Cardiac muscle cell (in vitro differentiated cells and primary cell): Measurements from ENCODE around the gene RREB1. TPM values are rescaled to one million over a fixed set of nuclear protein-coding genes. Genes with fewer than 3 reads are reported as not detected.

Experiments
- DNase-seq, 2 donors: peaks; one replicate each; pipeline versions ENCODE4 v3.0.0 to v3.0.0-alpha.2; 2010 to 2017; ENCODE audit warnings: low read depth in 1 of 2, low spot score in 1 of 2
- H3K27ac ChIP-seq: fragments of 200-600 bp; sonication (generic); 2 replicates; pipeline ENCODE4 v1.5.1; 2016
- H3K27me3 ChIP-seq: fragments of 200-600 bp; sonication (generic); 2 replicates; pipeline ENCODE4 v1.6.0; 2016; ENCODE audit warnings: control low read depth
- H3K36me3 ChIP-seq: fragments of 200-600 bp; sonication (generic); 2 replicates; pipeline ENCODE4 v1.5.1; 2016; ENCODE audit warnings: control low read depth
- H3K4me1 ChIP-seq: fragments of 200-600 bp; sonication (generic); 2 replicates; pipeline ENCODE4 v1.8.1; 2017; ENCODE audit warnings: low read depth, mild to moderate bottlenecking, mixed run types
- H3K4me3 ChIP-seq: fragments of 200-600 bp; sonication (generic); 2 replicates; pipeline ENCODE4 v1.5.1; 2016; ENCODE audit warnings: mild to moderate bottlenecking
- H3K9me3 ChIP-seq: fragments of 200-600 bp; sonication (generic); 2 replicates; pipeline ENCODE4 v1.5.1; 2017; ENCODE audit warnings: low read depth, mild to moderate bottlenecking, control low read depth
- CTCF ChIP-seq: IDR thresholded peaks from 2 replicates; pipeline ENCODE4 v1.5.1; 2012; ENCODE audit warnings: low read depth, mild to moderate bottlenecking, low read length
- polyA plus RNA-seq: library from polyadenylated mRNA; unstranded; fragments of >200 nt; fragmentation: Nextera tagmentation; extraction: Ambion mirVana; gene quantifications from 2 replicates; pipeline ENCODE4 v1.2.1, GENCODE V29; 2016
- total RNA-seq: library from RNA; depleted of rRNA; stranded (reverse); fragments of >200 nt; gene quantifications from 2 replicates; pipeline ENCODE4 v1.2.3, GENCODE V29; 2016

RREB1 gene
- total and polyA plus RNA-seq, 2 experiments from 2014 or later = 15.4 to 55.3 TPM

GRCh38 chr6:7249391-7249790, 141.6 kb downstream of the RREB1 start:
- Histone ChIP-seq H3K36me3 (no peaks in the 10 kb centered on the region), H3K4me1 (no peaks in the 10 kb centered on the region), H3K27ac (no peak overlapping the region), H3K27me3 (no peaks in the 10 kb centered on the region), H3K4me3 (no peak overlapping the region), H3K9me3 (no peaks in the 10 kb centered on the region)
- TF ChIP-seq CTCF = no peak
- DNase-seq = no peak

- Histone ChIP-seq H3K4me3 (no peak overlapping the region), H3K27me3 (no peaks in the 10 kb centered on the region), H3K36me3 (no peaks in the 10 kb centered on the region), H3K9me3 (no peaks in the 10 kb centered on the region), H3K4me1 (no peaks in the 10 kb centered on the region), H3K27ac (no peak overlapping the region)
- DNase-seq = no peak
- TF ChIP-seq CTCF = no peak
Observed at GRCh38 chr6:7249946-7250643, 142.3 kb downstream of the RREB1 start.

DNA sequence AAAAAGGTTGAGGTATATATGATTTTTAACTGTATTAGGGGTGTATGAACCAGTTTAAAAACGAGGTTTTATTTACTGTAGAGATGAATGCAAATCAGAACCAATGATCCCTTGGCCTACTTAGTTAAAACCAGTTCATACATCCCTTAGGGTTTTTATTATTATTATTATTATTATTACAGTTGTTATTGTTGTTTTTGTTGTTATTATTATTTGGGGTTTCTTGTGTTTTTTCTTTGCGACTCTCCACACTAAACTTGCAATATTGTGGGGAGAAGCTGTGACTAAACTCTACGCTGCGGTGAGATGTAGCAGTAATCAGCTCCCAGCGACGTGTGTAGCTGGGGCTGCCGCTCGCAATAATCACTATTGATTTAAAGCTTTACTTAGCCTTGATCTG, 143.1 kb downstream of the RREB1 start:
- TF ChIP-seq CTCF = no peak
- Histone ChIP-seq H3K36me3 (no peaks in the 10 kb centered on the region), H3K4me1 (no peaks in the 10 kb centered on the region), H3K9me3 (no peaks in the 10 kb centered on the region), H3K27ac (no peak overlapping the region), H3K27me3 (no peaks in the 10 kb centered on the region), H3K4me3 (no peak overlapping the region)
- no peak for DNase-seq

GRCh38 chr6:7251646-7252260, 144.0 kb downstream of the RREB1 start:
- Histone ChIP-seq H3K36me3 (no peaks in the 10 kb centered on the region), H3K27me3 (no peaks in the 10 kb centered on the region), H3K9me3 (no peaks in the 10 kb centered on the region), H3K4me1 (no peaks in the 10 kb centered on the region), H3K27ac (no peak overlapping the region), H3K4me3 (no peak overlapping the region)
- TF ChIP-seq CTCF = no peak
- DNase-seq = no peak

DNA sequence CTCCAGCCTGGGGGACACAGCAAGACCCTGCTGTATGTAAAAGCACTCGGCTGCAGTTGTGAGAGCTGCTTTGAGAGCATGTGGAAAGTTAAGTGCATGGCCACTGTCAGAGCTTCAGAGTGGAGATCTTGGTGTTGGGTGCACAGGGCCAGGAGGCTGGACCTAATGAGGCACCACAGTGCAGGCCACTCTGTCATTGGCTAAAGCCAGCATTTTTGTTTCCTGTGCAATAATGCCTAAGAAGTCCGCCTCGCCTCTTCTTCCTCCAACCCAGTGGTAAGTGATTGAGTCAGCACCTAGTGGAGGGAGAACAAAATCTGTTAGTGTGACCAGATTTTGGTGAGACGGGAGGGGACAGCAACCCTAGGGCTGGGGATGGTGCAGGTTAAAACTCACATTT, 144.6 kb downstream of the RREB1 start:
- H3K27me3 ChIP-seq = no peaks in the 10 kb centered on the region
- H3K4me3 ChIP-seq = no peak overlapping the region
- no peaks in the 10 kb centered on the region for H3K36me3 ChIP-seq
- H3K4me1 ChIP-seq = no peaks in the 10 kb centered on the region
- TF ChIP-seq CTCF = no peak
- no peaks in the 10 kb centered on the region for H3K9me3 ChIP-seq
- DNase-seq = no peak
- H3K27ac ChIP-seq = no peak overlapping the region
